Measurements from ENCODE around the gene CPT1C. TPM values are rescaled to one million over a fixed set of nuclear protein-coding genes. Genes with fewer than 3 reads are reported as not detected.
A peak's percentile ranks its signal among the peaks of the same experiment; 100 is the strongest.

Gene CPT1C
- polyA plus RNA-seq, 1 donor from 2014 or later: 204 TPM

DNA sequence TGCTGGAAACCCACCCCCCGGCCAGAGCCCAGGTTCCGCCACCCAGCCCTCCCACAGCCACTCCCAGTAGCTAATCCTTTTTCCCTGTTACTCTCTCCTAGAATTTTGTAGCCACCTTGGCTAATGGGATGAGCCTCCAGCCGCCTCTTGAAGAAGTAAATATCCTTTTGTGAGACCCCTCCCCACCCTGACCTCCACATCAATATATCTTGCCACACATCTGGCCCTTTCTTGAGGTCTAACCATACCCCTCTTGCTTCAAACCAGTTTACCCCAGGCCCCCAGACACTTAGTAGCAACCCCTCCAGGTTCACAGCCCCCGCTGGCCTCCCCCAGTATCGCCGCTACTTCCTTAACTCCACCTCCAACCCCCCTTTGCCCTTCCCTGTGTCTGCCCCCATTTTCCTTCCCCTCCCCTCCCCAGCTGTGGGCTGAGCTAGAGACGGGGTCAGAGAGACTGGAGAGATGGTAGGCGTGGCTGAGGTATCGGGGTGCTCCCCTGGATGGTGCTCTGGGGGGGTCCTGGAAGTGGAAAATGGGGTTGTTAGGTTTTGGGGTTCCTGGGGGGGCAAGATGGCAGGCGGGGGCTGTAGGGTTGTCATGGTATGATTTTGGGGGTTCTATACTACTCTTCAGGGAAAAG, 11.0 kb upstream of the CPT1C start:
- H3K9me2 ChIP-seq (ENCODE audit: insufficient read depth, low read length): no peaks in the 10 kb centered on the region
- TF ChIP-seq TAF1 (IDR thresholded peaks at IDR 0.05; ENCODE audit: low read depth) (no peak), POLR2AphosphoS5 (IDR thresholded peaks at IDR 0.05) (no peak), RAD21 (conservative IDR thresholded peaks at IDR 0.05) (no peak)
- TF ChIP-seq, protein P1, sequence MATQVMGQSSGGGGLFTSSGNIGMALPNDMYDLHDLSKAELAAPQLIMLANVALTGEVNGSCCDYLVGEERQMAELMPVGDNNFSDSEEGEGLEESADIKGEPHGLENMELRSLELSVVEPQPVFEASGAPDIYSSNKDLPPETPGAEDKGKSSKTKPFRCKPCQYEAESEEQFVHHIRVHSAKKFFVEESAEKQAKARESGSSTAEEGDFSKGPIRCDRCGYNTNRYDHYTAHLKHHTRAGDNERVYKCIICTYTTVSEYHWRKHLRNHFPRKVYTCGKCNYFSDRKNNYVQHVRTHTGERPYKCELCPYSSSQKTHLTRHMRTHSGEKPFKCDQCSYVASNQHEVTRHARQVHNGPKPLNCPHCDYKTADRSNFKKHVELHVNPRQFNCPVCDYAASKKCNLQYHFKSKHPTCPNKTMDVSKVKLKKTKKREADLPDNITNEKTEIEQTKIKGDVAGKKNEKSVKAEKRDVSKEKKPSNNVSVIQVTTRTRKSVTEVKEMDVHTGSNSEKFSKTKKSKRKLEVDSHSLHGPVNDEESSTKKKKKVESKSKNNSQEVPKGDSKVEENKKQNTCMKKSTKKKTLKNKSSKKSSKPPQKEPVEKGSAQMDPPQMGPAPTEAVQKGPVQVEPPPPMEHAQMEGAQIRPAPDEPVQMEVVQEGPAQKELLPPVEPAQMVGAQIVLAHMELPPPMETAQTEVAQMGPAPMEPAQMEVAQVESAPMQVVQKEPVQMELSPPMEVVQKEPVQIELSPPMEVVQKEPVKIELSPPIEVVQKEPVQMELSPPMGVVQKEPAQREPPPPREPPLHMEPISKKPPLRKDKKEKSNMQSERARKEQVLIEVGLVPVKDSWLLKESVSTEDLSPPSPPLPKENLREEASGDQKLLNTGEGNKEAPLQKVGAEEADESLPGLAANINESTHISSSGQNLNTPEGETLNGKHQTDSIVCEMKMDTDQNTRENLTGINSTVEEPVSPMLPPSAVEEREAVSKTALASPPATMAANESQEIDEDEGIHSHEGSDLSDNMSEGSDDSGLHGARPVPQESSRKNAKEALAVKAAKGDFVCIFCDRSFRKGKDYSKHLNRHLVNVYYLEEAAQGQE (IDR thresholded peaks at IDR 0.05; ENCODE audit: borderline replicate concordance): no peak
- H3K36me3 ChIP-seq (ENCODE audit: insufficient read depth, low read length): no peaks in the 10 kb centered on the region
- H4K20me1 ChIP-seq (ENCODE audit: insufficient read depth): no peaks in the 10 kb centered on the region
- peak overlapping the region; percentile 91 for H3K27ac ChIP-seq (ENCODE audit: low read length)
- H3K9me3 ChIP-seq (ENCODE audit: low read length): no peaks in the 10 kb centered on the region
- H3K4me2 ChIP-seq (ENCODE audit: low read length): peak overlapping the region; percentile 35
- H3K4me3 ChIP-seq (ENCODE audit: low read length): peak overlapping the region; percentile 100
- H2AFZ ChIP-seq (ENCODE audit: low read depth, low read length): no peak overlapping the region
- H3K27me3 ChIP-seq (ENCODE audit: insufficient read depth, low read depth, low read length): no peaks in the 10 kb centered on the region
- peak overlapping the region; percentile 68 for H3K9ac ChIP-seq (ENCODE audit: low read length)
- H3K79me2 ChIP-seq (replicated peaks; ENCODE audit: insufficient read depth, low read length): peaks cover 35% of the 10 kb centered on the region
- peaks cover 3% of the 10 kb centered on the region for H3F3A ChIP-seq (ENCODE audit: insufficient read depth, low read length, poor library complexity, severe bottlenecking)

- H2AFZ ChIP-seq (ENCODE audit: low read depth, low read length): no peak overlapping the region
- no peaks in the 10 kb centered on the region for H3K36me3 ChIP-seq (ENCODE audit: insufficient read depth, low read length)
- no peaks in the 10 kb centered on the region for H3K9me2 ChIP-seq (ENCODE audit: insufficient read depth, low read length)
- H3K9ac ChIP-seq (ENCODE audit: low read length): peak overlapping the region; percentile 68
- peak overlapping the region; percentile 100 for H3K4me3 ChIP-seq (ENCODE audit: low read length)
- no peaks in the 10 kb centered on the region for H3K9me3 ChIP-seq (ENCODE audit: low read length)
- H3K4me2 ChIP-seq (ENCODE audit: low read length): peak overlapping the region; percentile 37
- TF ChIP-seq EZH2 (IDR thresholded peaks at IDR 0.05; ENCODE audit: borderline replicate concordance, insufficient read depth, low read length, poor library complexity, severe bottlenecking): no peak
- TF ChIP-seq, protein P2, sequence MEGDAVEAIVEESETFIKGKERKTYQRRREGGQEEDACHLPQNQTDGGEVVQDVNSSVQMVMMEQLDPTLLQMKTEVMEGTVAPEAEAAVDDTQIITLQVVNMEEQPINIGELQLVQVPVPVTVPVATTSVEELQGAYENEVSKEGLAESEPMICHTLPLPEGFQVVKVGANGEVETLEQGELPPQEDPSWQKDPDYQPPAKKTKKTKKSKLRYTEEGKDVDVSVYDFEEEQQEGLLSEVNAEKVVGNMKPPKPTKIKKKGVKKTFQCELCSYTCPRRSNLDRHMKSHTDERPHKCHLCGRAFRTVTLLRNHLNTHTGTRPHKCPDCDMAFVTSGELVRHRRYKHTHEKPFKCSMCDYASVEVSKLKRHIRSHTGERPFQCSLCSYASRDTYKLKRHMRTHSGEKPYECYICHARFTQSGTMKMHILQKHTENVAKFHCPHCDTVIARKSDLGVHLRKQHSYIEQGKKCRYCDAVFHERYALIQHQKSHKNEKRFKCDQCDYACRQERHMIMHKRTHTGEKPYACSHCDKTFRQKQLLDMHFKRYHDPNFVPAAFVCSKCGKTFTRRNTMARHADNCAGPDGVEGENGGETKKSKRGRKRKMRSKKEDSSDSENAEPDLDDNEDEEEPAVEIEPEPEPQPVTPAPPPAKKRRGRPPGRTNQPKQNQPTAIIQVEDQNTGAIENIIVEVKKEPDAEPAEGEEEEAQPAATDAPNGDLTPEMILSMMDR (IDR thresholded peaks at IDR 0.05; ENCODE audit: poor library complexity, severe bottlenecking): peak; percentile 99
- TF ChIP-seq MXI1 (conservative IDR thresholded peaks at IDR 0.05; ENCODE audit: poor library complexity, severe bottlenecking): peak; percentile 65
- TF ChIP-seq TAF1 (IDR thresholded peaks at IDR 0.05; ENCODE audit: low read depth): peak; percentile 57
- peak; percentile 80 for TF ChIP-seq SMC3 (conservative IDR thresholded peaks at IDR 0.05; ENCODE audit: poor library complexity)
- TF ChIP-seq RAD21 (conservative IDR thresholded peaks at IDR 0.05): peak; percentile 89
- TF ChIP-seq, protein P1 (IDR thresholded peaks at IDR 0.05; ENCODE audit: borderline replicate concordance): peak; percentile 48
- TF ChIP-seq EP300 (conservative IDR thresholded peaks at IDR 0.05; ENCODE audit: poor library complexity, severe bottlenecking): peak; percentile 13
- peak; percentile 37 for TF ChIP-seq POLR2AphosphoS5 (IDR thresholded peaks at IDR 0.05)
- peaks cover 35% of the 10 kb centered on the region for H3K79me2 ChIP-seq (replicated peaks; ENCODE audit: insufficient read depth, low read length)
- H3K27me3 ChIP-seq (ENCODE audit: insufficient read depth, low read depth, low read length): no peaks in the 10 kb centered on the region
- H3F3A ChIP-seq (ENCODE audit: insufficient read depth, low read length, poor library complexity, severe bottlenecking): peaks cover 3% of the 10 kb centered on the region
- H3K27ac ChIP-seq (ENCODE audit: low read length): peak overlapping the region; percentile 91
- no peaks in the 10 kb centered on the region for H4K20me1 ChIP-seq (ENCODE audit: insufficient read depth)
Measured at GRCh38 chr19:49680421-49681351, 10.2 kb upstream of the CPT1C start.
